Upper lobe of left lung (tissue), 6 donors: Measurements from ENCODE around the gene GDI1. TPM values are rescaled to one million over a fixed set of nuclear protein-coding genes. Genes with fewer than 3 reads are reported as not detected.

ENCODE experiments used
- ATAC-seq, 2 donors: fragments of 200-7000 bp; cut with Tn5 transposase; one replicate each; pipeline ENCODE4 v1.9.1; 2022; ENCODE audit warnings: mild to moderate bottlenecking in 2 of 2, moderate library complexity in 2 of 2; ENCODE audit not compliant: low FRiP score in 2 of 2
- DNase-seq, 2 donors: peaks; one replicate each; pipeline ENCODE4 v3.0.0-alpha.2; 2019 to 2020
- H3K27ac ChIP-seq, 4 donors: fragments of 200-600 bp; sonication (generic); one replicate each; pipeline ENCODE4 v1.5.1; 2016 to 2019
- H3K27me3 ChIP-seq, 4 donors: fragments of 200-600 bp; sonication (generic); one replicate each; pipeline ENCODE4 v1.5.1; 2017 to 2019
- H3K36me3 ChIP-seq, 4 donors: fragments of 200-600 bp; sonication (generic); one replicate each; pipeline ENCODE4 v1.5.1; 2016 to 2019
- H3K4me1 ChIP-seq, 4 donors: fragments of 200-600 bp; sonication (generic); one replicate each; pipeline ENCODE4 v1.5.1; 2018 to 2019
- H3K4me3 ChIP-seq, 4 donors: fragments of 200-600 bp; sonication (generic); one replicate each; pipeline ENCODE4 v1.5.1; 2017 to 2019; ENCODE audit warnings: mild to moderate bottlenecking in 2 of 4, moderate library complexity in 1 of 4
- H3K9me3 ChIP-seq, 4 donors: fragments of 200-600 bp; sonication (generic); one replicate each; pipeline ENCODE4 v1.5.1; 2018 to 2019
- CTCF ChIP-seq, 6 experiments: fragments of 450-650 bp in 4 of 6; fragments of 200-600 bp in 2 of 6; sonication (generic) in 2 of 6; IDR thresholded peaks; one replicate each; pipeline ENCODE4 v1.5.1; 2016 to 2019; ENCODE audit warnings: antibody characterized with exemption in 6 of 6
- EP300 ChIP-seq, 4 donors: sonication (generic); formaldehyde crosslinking; IDR thresholded peaks; one replicate each; pipeline ENCODE4 v1.5.1; 2017; ENCODE audit warnings: antibody characterized with exemption in 4 of 4, control low read depth in 2 of 4
- POLR2A ChIP-seq, 4 donors: fragments of 450-650 bp; IDR thresholded peaks; one replicate each; pipeline ENCODE4 v1.5.1; 2016 to 2017; ENCODE audit warnings: antibody characterized with exemption in 4 of 4, mild to moderate bottlenecking in 2 of 4
- POLR2AphosphoS5 ChIP-seq, 2 donors: sonication (generic); formaldehyde crosslinking; IDR thresholded peaks; one replicate each; pipeline ENCODE4 v1.5.1; 2017; ENCODE audit warnings: antibody characterized with exemption in 2 of 2
- WGBS, 2 donors: methylation state at CpG; one replicate each; pipeline ENCODE4 v1.1.5; 2017 to 2018; 5-methylcytosine and 5-hydroxymethylcytosine counted together
- total RNA-seq, 6 donors: library from RNA; depleted of rRNA in 4 of 6; stranded (reverse); fragments of >200 nt in 4 of 6; gene quantifications; one replicate each; pipeline versions ENCODE4 v1.1.0 to v1.2.1, GENCODE V29; 2016 to 2021
- donor health status: DM: no; HTN: no; CAD: no; lungs with moderate emphysema.
- donor health status: DM: no; HTN: yes; CAD: no; lungs with severe emphysema.

The GDI1 gene
- total RNA-seq, 6 donors from 2014 or later: 81.2 to 237 (median 96.0) TPM

DNA sequence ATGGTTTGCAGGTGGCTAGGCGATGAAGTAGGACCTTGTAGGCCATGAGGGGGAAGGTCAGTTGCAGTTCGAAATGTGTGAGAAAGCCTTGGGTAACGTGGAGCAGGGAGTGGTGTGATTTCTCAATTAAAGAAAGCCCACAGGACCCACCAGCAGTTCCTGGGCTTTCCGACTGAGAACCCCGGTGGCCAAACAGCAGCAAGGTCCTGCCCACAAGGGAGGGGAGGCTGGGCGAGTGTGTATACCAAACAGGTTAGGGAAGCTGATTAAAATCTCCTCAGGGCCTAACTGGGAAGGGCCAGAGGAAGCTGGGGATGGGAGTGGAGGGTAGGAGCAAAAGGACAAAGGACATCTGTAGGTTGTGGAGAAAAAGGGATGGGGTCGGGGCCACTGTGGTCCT, 6.0 kb upstream of the GDI1 start:
- H3K4me3 ChIP-seq: no peak overlapping the region
- TF ChIP-seq POLR2A (IDR thresholded peaks at IDR 0.05) (peak in 1 of 4 donors; percentile 48), POLR2AphosphoS5 (IDR thresholded peaks at IDR 0.05) (no peak)

DNA sequence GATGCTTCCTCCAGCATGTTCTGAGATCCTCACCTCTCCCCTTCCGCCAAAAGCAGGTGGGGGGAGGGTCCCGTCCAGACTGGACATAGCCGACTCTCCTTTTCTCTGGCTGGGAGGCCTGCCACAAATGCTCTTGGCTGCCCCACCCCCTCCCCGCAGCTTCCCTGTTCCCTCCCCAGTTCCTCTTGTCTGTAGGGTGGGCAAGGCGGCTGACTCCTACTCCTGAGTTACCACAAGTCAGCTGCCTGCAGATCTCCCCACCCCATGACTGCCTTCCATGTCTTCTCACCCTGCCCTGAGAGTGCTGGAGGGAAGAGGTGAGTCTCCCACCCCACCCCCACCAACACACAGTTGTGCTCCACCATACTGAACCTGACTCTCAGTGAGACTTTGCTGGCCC, 5.6 kb upstream of the GDI1 start:
- H3K4me3 ChIP-seq: no peak overlapping the region
- H3K4me1 ChIP-seq: peaks cover 8 to 23% (median 13%) of the 10 kb centered on the region in 4 donors
- peak in 1 of 2 donors; percentile 30 for ATAC-seq
- no peaks in the 10 kb centered on the region for H3K27me3 ChIP-seq
- DNase-seq: peak in 1 of 2 donors; percentile 67
- peak overlapping the region; percentile 18 to 96 (median 62) for H3K27ac ChIP-seq
- WGBS, 2 donors: 68% methylated on average over 4 of the region's 5 CpGs; no CpG with 5 or more reads in 1 of the 2 donors
- TF ChIP-seq EP300 (IDR thresholded peaks at IDR 0.05) (no peak), CTCF (IDR thresholded peaks at IDR 0.05) (no peak), POLR2A (IDR thresholded peaks at IDR 0.05) (no peak)
- H3K9me3 ChIP-seq: peaks cover 0 to 17% (median 0%) of the 10 kb centered on the region in 4 donors
- H3K36me3 ChIP-seq: peaks cover 0 to 43% (median 19%) of the 10 kb centered on the region in 4 donors

More for the DNA sequence above, 6.0 kb upstream of the GDI1 start:
- Histone ChIP-seq H3K36me3 (peaks cover 0 to 43% (median 19%) of the 10 kb centered on the region in 4 donors), H3K4me1 (peaks cover 8 to 21% (median 11%) of the 10 kb centered on the region in 4 donors), H3K9me3 (peaks cover 0 to 15% (median 0%) of the 10 kb centered on the region in 4 donors), H3K27me3 (no peaks in the 10 kb centered on the region), H3K27ac (peak overlapping the region; percentile 18 to 96 (median 62))
- DNase-seq: no peak
- WGBS, 2 donors: 60 to 70% methylated on average over 5 to 7 of the region's 7 CpGs
- ATAC-seq: no peak

GRCh38 chrX:154432210-154432609, 4.7 kb upstream of the GDI1 start:
- Histone ChIP-seq H3K27me3 (no peaks in the 10 kb centered on the region), H3K27ac (peak overlapping the region in 3 of 4 donors; percentile 3 to 96 (median 72)), H3K9me3 (peaks cover 0 to 18% (median 0%) of the 10 kb centered on the region in 4 donors), H3K4me3 (no peak overlapping the region), H3K36me3 (peaks cover 0 to 43% (median 19%) of the 10 kb centered on the region in 4 donors), H3K4me1 (peaks cover 8 to 25% (median 13%) of the 10 kb centered on the region in 4 donors)
- 90% methylated on average over 8 of the region's 8 CpGs; no CpG with 5 or more reads in 1 of the 2 donors for WGBS, 2 donors
- TF ChIP-seq EP300 (IDR thresholded peaks at IDR 0.05) (no peak), POLR2A (IDR thresholded peaks at IDR 0.05) (no peak), CTCF (IDR thresholded peaks at IDR 0.05) (no peak), POLR2AphosphoS5 (IDR thresholded peaks at IDR 0.05) (no peak)
- ATAC-seq: no peak
- DNase-seq: no peak

GRCh38 chrX:154433605-154434004, 3.3 kb upstream of the GDI1 start:
- ATAC-seq: no peak
- Histone ChIP-seq H3K4me3 (no peak overlapping the region), H3K27ac (no peak overlapping the region), H3K36me3 (peaks cover 0 to 43% (median 19%) of the 10 kb centered on the region in 4 donors), H3K4me1 (peaks cover 6 to 33% (median 11%) of the 10 kb centered on the region in 4 donors), H3K9me3 (peaks cover 0 to 13% (median 0%) of the 10 kb centered on the region in 4 donors), H3K27me3 (no peaks in the 10 kb centered on the region)
- WGBS, 2 donors: 76% methylated on average over 7 of the region's 7 CpGs; no CpG with 5 or more reads in 1 of the 2 donors
- DNase-seq: no peak
- TF ChIP-seq CTCF (IDR thresholded peaks at IDR 0.05) (no peak), EP300 (IDR thresholded peaks at IDR 0.05) (no peak), POLR2A (IDR thresholded peaks at IDR 0.05) (no peak), POLR2AphosphoS5 (IDR thresholded peaks at IDR 0.05) (no peak)

DNA sequence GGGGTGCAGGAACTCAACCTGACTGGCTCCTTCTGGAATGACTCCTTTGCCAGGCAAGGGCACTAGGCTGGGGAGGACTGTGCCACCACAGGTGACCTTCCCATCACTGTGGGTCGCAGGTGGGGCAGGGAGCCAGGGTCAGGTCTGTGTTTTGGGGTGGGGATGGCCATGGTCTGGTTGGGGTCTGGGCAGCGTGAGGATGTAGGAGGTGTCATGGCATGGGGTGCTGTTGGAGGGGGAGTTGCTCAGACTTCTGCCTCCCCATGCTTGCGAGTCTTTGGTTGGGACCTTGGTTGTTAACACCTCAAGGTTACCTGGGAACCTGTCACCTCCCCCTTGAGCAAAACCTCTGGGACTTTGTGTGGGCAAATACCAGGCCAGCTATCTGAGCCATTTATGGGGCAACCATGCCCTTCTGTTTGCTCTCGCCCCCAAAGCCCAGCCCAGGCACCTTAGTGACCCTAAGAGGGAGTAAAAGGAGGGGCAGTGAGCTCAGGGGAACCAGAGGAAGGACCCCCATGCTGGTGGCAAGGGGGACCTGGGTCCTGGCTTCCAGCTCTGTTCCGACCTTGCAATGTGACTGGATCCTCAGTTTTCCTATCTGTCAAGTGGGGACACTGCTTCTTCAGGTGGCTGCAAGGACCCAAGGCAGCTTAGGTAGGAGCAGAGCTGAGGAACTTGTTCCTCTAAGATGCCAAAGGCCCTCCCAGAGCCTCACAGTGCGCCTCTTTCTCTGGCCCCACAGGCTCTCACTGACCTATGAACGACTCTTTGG, 2.4 kb upstream of the GDI1 start:
- peaks cover 0 to 4% (median 0%) of the 10 kb centered on the region in 4 donors for H3K9me3 ChIP-seq
- 81 to 100% methylated on average over 2 to 7 of the region's 7 CpGs for WGBS, 2 donors
- H3K4me1 ChIP-seq: peaks cover 5 to 34% (median 9%) of the 10 kb centered on the region in 4 donors
- no peak for ATAC-seq
- TF ChIP-seq POLR2A (IDR thresholded peaks at IDR 0.05) (no peak), POLR2AphosphoS5 (IDR thresholded peaks at IDR 0.05) (no peak), CTCF (IDR thresholded peaks at IDR 0.05) (no peak), EP300 (IDR thresholded peaks at IDR 0.05) (no peak)
- H3K4me3 ChIP-seq: no peak overlapping the region
- no peak overlapping the region for H3K27ac ChIP-seq
- H3K27me3 ChIP-seq: no peaks in the 10 kb centered on the region
- DNase-seq: no peak
- peaks cover 0 to 43% (median 19%) of the 10 kb centered on the region in 4 donors for H3K36me3 ChIP-seq
